HCT116 (cell line): ENCODE results near the gene VGF. TPM values are rescaled to one million over a fixed set of nuclear protein-coding genes. Genes with fewer than 3 reads are reported as not detected.

Source experiments
- ATAC-seq: fragments of 200-7000 bp; cut with Tn5 transposase; 2 replicates; pipeline ENCODE4 v1.9.1; 2020; ENCODE audit warnings: mild to moderate bottlenecking, moderate library complexity
- BruUV-seq: library from RNA; stranded (reverse); fragments of 400-500 nt; replicated peaks from 2 replicates; lab custom pipeline; 2021; lab: Mats Ljungman, UMichigan
- CTCF ChIA-PET: fragments of 300-600 bp; sonication (Branson Sonifier 250); formaldehyde crosslinking; loops from one replicate; lab custom pipeline; 2021; ENCODE audit warnings: antibody characterized with exemption; lab: Charles Lee
- POLR2A ChIA-PET: fragments of 300-600, 350-600 bp; sonication (Branson Sonifier 250); formaldehyde crosslinking; loops from one replicate; lab custom pipeline; 2021; ENCODE audit warnings: antibody characterized with exemption; lab: Charles Lee
- RAD21 ChIA-PET, 2 experiments: fragments of 300-600 bp; sonication (Branson Sonifier 250); formaldehyde crosslinking; loops; one replicate each; lab custom pipeline; 2023; ENCODE audit warnings: low total read pairs in 2 of 2; ENCODE audit not compliant: uncharacterized antibody in 2 of 2, unreplicated experiment in 2 of 2, low non-redundant PET in 1 of 2; lab: Charles Lee
- DNase-seq: peaks from one replicate; pipeline ENCODE4 v3.0.0-alpha.2; 2010; ENCODE audit warnings: low read depth, low spot score
- H2AFZ ChIP-seq: fragments of 200-600 bp; shearing (Covaris generic), sonication (generic); 2 replicates; pipeline ENCODE4 v1.6.1; 2017; ENCODE audit warnings: low read depth, mixed run types, mixed read lengths, antibody characterized with exemption, low read length; ENCODE audit not compliant: poor library complexity, severe bottlenecking
- H3K27ac ChIP-seq: 2 replicates; pipeline ENCODE4 v1.5.1; 2012; ENCODE audit warnings: low read depth, low read length
- H3K27me3 ChIP-seq: fragments of 200-600 bp; sonication (generic); 2 replicates; pipeline ENCODE4 v1.6.1; 2016; ENCODE audit warnings: mixed run types, low read length, mixed read lengths; ENCODE audit not compliant: insufficient read depth
- H3K36me3 ChIP-seq, 2 experiments: fragments of 200-500 bp in 1 of 2; fragments of 200-600 bp in 1 of 2; sonication (Bioruptor generic) in 1 of 2; sonication (generic) in 1 of 2; 2 replicates each; pipeline versions ENCODE4 v1.5.1 to v1.6.1; 2014 to 2016; ENCODE audit warnings: low read length in 2 of 2, inconsistent platforms in 1 of 2, mixed read lengths in 1 of 2, mixed run types in 1 of 2; ENCODE audit not compliant: insufficient read depth in 2 of 2, control insufficient read depth in 1 of 2
- H3K4me1 ChIP-seq, 2 experiments: fragments of 200-600 bp in 1 of 2; sonication (generic) in 1 of 2; 2 replicates each; pipeline versions ENCODE4 v1.5.1 to v1.6.1; 2012 to 2017; ENCODE audit warnings: low read length in 2 of 2, inconsistent platforms in 1 of 2, mild to moderate bottlenecking in 1 of 2, mixed read lengths in 1 of 2, mixed run types in 1 of 2, moderate library complexity in 1 of 2; ENCODE audit not compliant: insufficient read depth in 2 of 2, control insufficient read depth in 1 of 2
- H3K4me2 ChIP-seq: fragments of 200-600 bp; sonication (generic); 2 replicates; pipeline ENCODE4 v1.6.1; 2017; ENCODE audit warnings: mixed run types, low read length, mixed read lengths
- H3K4me3 ChIP-seq, 2 experiments: fragments of 200-600 bp in 1 of 2; sonication (generic) in 1 of 2; replicated peaks in 1 of 2; 2 replicates each; pipeline ENCODE4 v1.5.1; 2011 to 2016; ENCODE audit warnings: low read length in 2 of 2, control low read depth in 1 of 2, low read depth in 1 of 2, mild to moderate bottlenecking in 1 of 2, mixed read lengths in 1 of 2, mixed run types in 1 of 2
- H3K79me2 ChIP-seq: fragments of 200-600 bp; sonication (generic); 2 replicates; pipeline ENCODE4 v1.6.1; 2017; ENCODE audit warnings: mild to moderate bottlenecking, mixed run types, low read length, moderate library complexity, mixed read lengths; ENCODE audit not compliant: insufficient read depth
- H3K9ac ChIP-seq: fragments of 200-600 bp; sonication (generic); 2 replicates; pipeline ENCODE4 v1.6.1; 2016; ENCODE audit warnings: low read length, mixed read lengths
- H3K9me2 ChIP-seq: fragments of 200-600 bp; sonication (generic), shearing (Covaris generic); 2 replicates; pipeline ENCODE4 v1.6.1; 2017; ENCODE audit warnings: mixed run types, mild to moderate bottlenecking, moderate library complexity; ENCODE audit not compliant: insufficient read depth
- H3K9me3 ChIP-seq, 2 experiments: fragments of 200-500 bp in 1 of 2; fragments of 200-600 bp in 1 of 2; sonication (Bioruptor generic) in 1 of 2; sonication (generic) in 1 of 2; 2 replicates each; pipeline ENCODE4 v1.6.1; 2014 to 2017; ENCODE audit warnings: low read length in 2 of 2, mixed read lengths in 2 of 2, inconsistent platforms in 1 of 2, low read depth in 1 of 2, mild to moderate bottlenecking in 1 of 2, mixed run types in 1 of 2, moderate library complexity in 1 of 2; ENCODE audit not compliant: control insufficient read depth in 1 of 2, insufficient read depth in 1 of 2
- H4K20me1 ChIP-seq: fragments of 200-600 bp; sonication (generic), shearing (Covaris generic); 2 replicates; pipeline ENCODE4 v1.6.1; 2017; ENCODE audit warnings: mixed run types, mild to moderate bottlenecking, moderate library complexity; ENCODE audit not compliant: insufficient read depth
- CBX3 ChIP-seq: IDR thresholded peaks from 2 replicates; pipeline ENCODE4 v1.6.1; 2012; ENCODE audit warnings: low read depth
- CEBPB ChIP-seq: IDR thresholded peaks from 2 replicates; pipeline ENCODE4 v1.6.1; 2012; ENCODE audit warnings: low read depth
- EGR1 ChIP-seq: IDR thresholded peaks from 2 replicates; pipeline ENCODE4 v1.6.1; 2012; ENCODE audit warnings: low read depth
- ELF1 ChIP-seq: IDR thresholded peaks from 2 replicates; pipeline ENCODE4 v1.6.1; 2012; ENCODE audit warnings: low read depth, borderline replicate concordance
- EZH2 ChIP-seq: fragments of 200-600 bp; sonication (generic); IDR thresholded peaks from 2 replicates; pipeline ENCODE4 v1.6.1; 2017; ENCODE audit warnings: antibody characterized with exemption, mixed run types
- EZH2phosphoT487 ChIP-seq: fragments of 200-600 bp; IDR thresholded peaks from 2 replicates; pipeline ENCODE4 v1.6.1; 2018; ENCODE audit warnings: antibody characterized with exemption, borderline replicate concordance
- FOSL1 ChIP-seq: IDR thresholded peaks from 2 replicates; pipeline ENCODE4 v1.6.1; 2012; ENCODE audit warnings: low read depth
- POLR2AphosphoS5 ChIP-seq: IDR thresholded peaks from 2 replicates; pipeline ENCODE4 v1.6.1; 2011; ENCODE audit warnings: mild to moderate bottlenecking, low read depth, low read length, moderate library complexity
- RAD21 ChIP-seq: IDR thresholded peaks from 2 replicates; pipeline ENCODE4 v1.6.1; 2012; ENCODE audit warnings: low read depth, mild to moderate bottlenecking
- SIN3A ChIP-seq: IDR thresholded peaks from 2 replicates; pipeline ENCODE4 v1.6.1; 2012; ENCODE audit warnings: low read depth
- SRF ChIP-seq: IDR thresholded peaks from 2 replicates; pipeline ENCODE4 v1.6.1; 2012; ENCODE audit warnings: low read depth
- YY1 ChIP-seq: IDR thresholded peaks from 2 replicates; pipeline ENCODE4 v1.6.1; 2011; ENCODE audit warnings: low read length, low read depth, moderate library complexity, mild to moderate bottlenecking; ENCODE audit not compliant: insufficient replicate concordance; ENCODE audit errors: extremely low read depth
- ZNF274 ChIP-seq: fragments of 200-500 bp; sonication (Bioruptor generic); IDR thresholded peaks from 2 replicates; pipeline ENCODE4 v1.6.1; 2014; ENCODE audit warnings: mild to moderate bottlenecking, low read depth, low read length, inconsistent platforms
- intact Hi-C: fragments of 100-400 bp; cut with micrococcal nuclease; formaldehyde crosslinking; loops from 2 replicates; pipeline ENCODE4 v1.10.0; 2022
- total RNA-seq: library from RNA; stranded (reverse); gene quantifications from one replicate; pipeline ENCODE4 v1.2.1, GENCODE V29; 2021; ENCODE audit not compliant: unreplicated experiment
- TF ChIP-seq, protein P1 (sequence below), 3 experiments: fragments of 200-600 bp in 1 of 3; sonication (generic) in 1 of 3; IDR thresholded peaks in 2 of 3; conservative IDR thresholded peaks in 1 of 3; 2 replicates each; pipeline ENCODE4 v1.5.1; 2012 to 2017; ENCODE audit warnings: low read depth in 2 of 3, low read length in 2 of 3, antibody characterized with exemption in 1 of 3, borderline replicate concordance in 1 of 3, control low read depth in 1 of 3, mild to moderate bottlenecking in 1 of 3, mixed read lengths in 1 of 3, mixed run types in 1 of 3, moderate library complexity in 1 of 3; ENCODE audit not compliant: insufficient read depth in 1 of 3
- TF ChIP-seq, protein P2 (sequence below): IDR thresholded peaks from 2 replicates; pipeline ENCODE4 v1.6.1; 2012
- TF ChIP-seq, protein P3 (sequence below): IDR thresholded peaks from 2 replicates; pipeline ENCODE4 v1.6.1; 2012; ENCODE audit warnings: low read depth

VGF gene
- total RNA-seq, 1 experiment from 2014 or later = 43.2 TPM

DNA sequence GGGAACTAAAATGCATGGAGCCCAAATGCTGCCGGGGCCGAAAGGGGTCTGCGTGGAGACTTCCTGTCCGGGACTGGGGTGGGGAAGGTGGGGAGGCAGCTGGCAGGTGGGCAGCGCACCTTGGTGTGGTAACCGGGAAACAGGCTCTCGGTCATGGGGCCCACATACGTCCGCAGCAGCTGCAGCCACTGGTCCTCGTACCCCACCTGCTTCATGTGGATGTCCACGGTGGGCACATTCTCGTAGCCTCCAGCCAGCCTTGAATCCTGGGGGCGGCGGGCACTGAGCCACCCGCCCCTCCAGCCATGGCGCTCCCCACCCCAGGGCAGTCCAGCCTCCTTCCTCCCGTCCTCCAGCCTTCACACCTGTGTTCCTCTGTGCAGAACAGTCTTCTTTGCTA lies 42.1 kb upstream of the VGF start:
- TF ChIP-seq EGR1 (no peak), EZH2 (no peak), SIN3A (no peak), RAD21 (no peak), FOSL1 (no peak), CEBPB (no peak), ZNF274 (no peak), SRF (no peak), ELF1 (no peak)
- TF ChIP-seq, protein P1, sequence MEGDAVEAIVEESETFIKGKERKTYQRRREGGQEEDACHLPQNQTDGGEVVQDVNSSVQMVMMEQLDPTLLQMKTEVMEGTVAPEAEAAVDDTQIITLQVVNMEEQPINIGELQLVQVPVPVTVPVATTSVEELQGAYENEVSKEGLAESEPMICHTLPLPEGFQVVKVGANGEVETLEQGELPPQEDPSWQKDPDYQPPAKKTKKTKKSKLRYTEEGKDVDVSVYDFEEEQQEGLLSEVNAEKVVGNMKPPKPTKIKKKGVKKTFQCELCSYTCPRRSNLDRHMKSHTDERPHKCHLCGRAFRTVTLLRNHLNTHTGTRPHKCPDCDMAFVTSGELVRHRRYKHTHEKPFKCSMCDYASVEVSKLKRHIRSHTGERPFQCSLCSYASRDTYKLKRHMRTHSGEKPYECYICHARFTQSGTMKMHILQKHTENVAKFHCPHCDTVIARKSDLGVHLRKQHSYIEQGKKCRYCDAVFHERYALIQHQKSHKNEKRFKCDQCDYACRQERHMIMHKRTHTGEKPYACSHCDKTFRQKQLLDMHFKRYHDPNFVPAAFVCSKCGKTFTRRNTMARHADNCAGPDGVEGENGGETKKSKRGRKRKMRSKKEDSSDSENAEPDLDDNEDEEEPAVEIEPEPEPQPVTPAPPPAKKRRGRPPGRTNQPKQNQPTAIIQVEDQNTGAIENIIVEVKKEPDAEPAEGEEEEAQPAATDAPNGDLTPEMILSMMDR (IDR thresholded peaks at IDR 0.05 in 2 of 3, conservative IDR thresholded peaks at IDR 0.05 in 1 of 3; ENCODE audit: borderline replicate concordance in 1 of 3, insufficient read depth in 1 of 3, low read depth in 2 of 3, low read length in 2 of 3) = no peak
- H3K36me3 ChIP-seq = peaks cover 8 to 9% of the 10 kb centered on the region in 2 experiments; a peak in 3 of 4 replicates
- intact Hi-C loops = no loop called here
- no peaks in the 10 kb centered on the region for H3K4me1 ChIP-seq
- no peak overlapping the region for H3K4me2 ChIP-seq
- H3K27me3 ChIP-seq = no peaks in the 10 kb centered on the region
- DNase-seq (no peak), ATAC-seq (no peak)
- H2AFZ ChIP-seq = no peak overlapping the region
- no peaks in the 10 kb centered on the region for H3K9me2 ChIP-seq
- no peak overlapping the region for H3K27ac ChIP-seq
- RAD21 ChIA-PET = no interaction called here
- CTCF ChIA-PET = no interaction called here
- no peak overlapping the region for H3K4me3 ChIP-seq
- H3K9me3 ChIP-seq = no peaks in the 10 kb centered on the region
- H3K9ac ChIP-seq = no peak overlapping the region
- BruUV-seq = no TSS peak
- POLR2A ChIA-PET = no interaction called here
- no peaks in the 10 kb centered on the region for H3K79me2 ChIP-seq
- H4K20me1 ChIP-seq = no peaks in the 10 kb centered on the region

DNA sequence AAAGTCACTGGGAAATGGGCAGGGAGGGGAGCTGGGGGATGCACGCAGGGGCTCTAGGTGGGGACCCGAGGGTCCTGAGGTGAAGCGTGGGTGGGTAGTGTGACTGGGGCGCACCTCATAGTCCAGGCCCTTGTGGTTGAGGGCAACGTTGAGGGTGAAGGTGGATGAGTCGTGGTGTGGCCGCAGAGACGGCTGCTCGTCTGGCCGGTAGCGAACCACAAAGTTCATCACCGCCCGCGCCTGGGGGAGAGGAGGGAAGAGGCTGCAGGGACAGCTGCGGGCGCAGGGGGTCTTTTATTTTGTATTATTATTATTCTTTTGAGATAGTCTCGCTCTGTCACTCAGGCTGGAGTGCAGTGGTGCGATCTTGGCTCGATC lies 41.3 kb upstream of the VGF start:
- BruUV-seq = no TSS peak
- intact Hi-C loops = no loop called here
- no peak overlapping the region for H3K9ac ChIP-seq
- DNase-seq = no peak
- H4K20me1 ChIP-seq = no peaks in the 10 kb centered on the region
- H2AFZ ChIP-seq = no peak overlapping the region
- H3K27me3 ChIP-seq = no peaks in the 10 kb centered on the region
- H3K27ac ChIP-seq = no peak overlapping the region
- no peaks in the 10 kb centered on the region for H3K79me2 ChIP-seq
- H3K36me3 ChIP-seq = peaks cover 4 to 8% of the 10 kb centered on the region in 2 experiments; a peak in 3 of 4 replicates
- CTCF ChIA-PET = no interaction called here
- H3K9me3 ChIP-seq = no peaks in the 10 kb centered on the region
- no peaks in the 10 kb centered on the region for H3K9me2 ChIP-seq
- RAD21 ChIA-PET = no interaction called here
- no peak for ATAC-seq
- POLR2A ChIA-PET = no interaction called here
- H3K4me3 ChIP-seq = no peak overlapping the region
- H3K4me1 ChIP-seq = no peaks in the 10 kb centered on the region
- no peak overlapping the region for H3K4me2 ChIP-seq
- TF ChIP-seq CBX3 (no peak), YY1 (no peak), CEBPB (no peak), SIN3A (no peak), ZNF274 (no peak), POLR2AphosphoS5 (no peak), EZH2phosphoT487 (no peak), SRF (no peak), EGR1 (no peak), FOSL1 (no peak), RAD21 (no peak)
- TF ChIP-seq, protein P2, sequence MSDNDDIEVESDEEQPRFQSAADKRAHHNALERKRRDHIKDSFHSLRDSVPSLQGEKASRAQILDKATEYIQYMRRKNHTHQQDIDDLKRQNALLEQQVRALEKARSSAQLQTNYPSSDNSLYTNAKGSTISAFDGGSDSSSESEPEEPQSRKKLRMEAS = no peak
- TF ChIP-seq, protein P3, sequence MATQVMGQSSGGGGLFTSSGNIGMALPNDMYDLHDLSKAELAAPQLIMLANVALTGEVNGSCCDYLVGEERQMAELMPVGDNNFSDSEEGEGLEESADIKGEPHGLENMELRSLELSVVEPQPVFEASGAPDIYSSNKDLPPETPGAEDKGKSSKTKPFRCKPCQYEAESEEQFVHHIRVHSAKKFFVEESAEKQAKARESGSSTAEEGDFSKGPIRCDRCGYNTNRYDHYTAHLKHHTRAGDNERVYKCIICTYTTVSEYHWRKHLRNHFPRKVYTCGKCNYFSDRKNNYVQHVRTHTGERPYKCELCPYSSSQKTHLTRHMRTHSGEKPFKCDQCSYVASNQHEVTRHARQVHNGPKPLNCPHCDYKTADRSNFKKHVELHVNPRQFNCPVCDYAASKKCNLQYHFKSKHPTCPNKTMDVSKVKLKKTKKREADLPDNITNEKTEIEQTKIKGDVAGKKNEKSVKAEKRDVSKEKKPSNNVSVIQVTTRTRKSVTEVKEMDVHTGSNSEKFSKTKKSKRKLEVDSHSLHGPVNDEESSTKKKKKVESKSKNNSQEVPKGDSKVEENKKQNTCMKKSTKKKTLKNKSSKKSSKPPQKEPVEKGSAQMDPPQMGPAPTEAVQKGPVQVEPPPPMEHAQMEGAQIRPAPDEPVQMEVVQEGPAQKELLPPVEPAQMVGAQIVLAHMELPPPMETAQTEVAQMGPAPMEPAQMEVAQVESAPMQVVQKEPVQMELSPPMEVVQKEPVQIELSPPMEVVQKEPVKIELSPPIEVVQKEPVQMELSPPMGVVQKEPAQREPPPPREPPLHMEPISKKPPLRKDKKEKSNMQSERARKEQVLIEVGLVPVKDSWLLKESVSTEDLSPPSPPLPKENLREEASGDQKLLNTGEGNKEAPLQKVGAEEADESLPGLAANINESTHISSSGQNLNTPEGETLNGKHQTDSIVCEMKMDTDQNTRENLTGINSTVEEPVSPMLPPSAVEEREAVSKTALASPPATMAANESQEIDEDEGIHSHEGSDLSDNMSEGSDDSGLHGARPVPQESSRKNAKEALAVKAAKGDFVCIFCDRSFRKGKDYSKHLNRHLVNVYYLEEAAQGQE = no peak
